GM18951 (cell line): ENCODE results near the gene ATP8A2.
"Not testable (repeated sequence)": the region's sequence is repeated elsewhere in the genome, so short reads cannot be mapped to it uniquely, and the experiment has no call there.

ENCODE experiments used
- POLR2A ChIP-seq: IDR thresholded peaks from 4 replicates; pipeline ENCODE4 v1.6.1; 2011; ENCODE audit warnings: mild to moderate bottlenecking; ENCODE audit not compliant: insufficient read length, insufficient read depth; ENCODE audit errors: extremely low read depth
- in situ Hi-C: fragments of 300-500 bp; cut with MboI; formaldehyde crosslinking; loops from one replicate; pipeline ENCODE4 v1.12.0; 2022; ENCODE audit warnings: low sequenced_read_pairs, mixed read lengths, inconsistent platforms; ENCODE audit not compliant: unreplicated experiment

Gene ATP8A2

GRCh38 chr13:25934127-25934526, 562.4 kb downstream of the ATP8A2 start:
- no peak for TF ChIP-seq POLR2A
- in situ Hi-C loops: no loop called here

GRCh38 chr13:25939961-25940687, 568.4 kb downstream of the ATP8A2 start:
- no peak for TF ChIP-seq POLR2A

GRCh38 chr13:25943081-25943480, 571.3 kb downstream of the ATP8A2 start:
- in situ Hi-C loops: no loop called here
- TF ChIP-seq POLR2A: no peak

More at GRCh38 chr13:25939961-25940687, 568.4 kb downstream of the ATP8A2 start:
- in situ Hi-C loops: no loop called here

- in situ Hi-C loops: no loop called here
- no peak for TF ChIP-seq POLR2A
These were observed 571.9 kb downstream of the ATP8A2 start for GRCh38 chr13:25943658-25944057.

- in situ Hi-C loops: no loop called here
- no peak for TF ChIP-seq POLR2A
These were observed 573.8 kb downstream of the ATP8A2 start for GRCh38 chr13:25945596-25945995.

DNA sequence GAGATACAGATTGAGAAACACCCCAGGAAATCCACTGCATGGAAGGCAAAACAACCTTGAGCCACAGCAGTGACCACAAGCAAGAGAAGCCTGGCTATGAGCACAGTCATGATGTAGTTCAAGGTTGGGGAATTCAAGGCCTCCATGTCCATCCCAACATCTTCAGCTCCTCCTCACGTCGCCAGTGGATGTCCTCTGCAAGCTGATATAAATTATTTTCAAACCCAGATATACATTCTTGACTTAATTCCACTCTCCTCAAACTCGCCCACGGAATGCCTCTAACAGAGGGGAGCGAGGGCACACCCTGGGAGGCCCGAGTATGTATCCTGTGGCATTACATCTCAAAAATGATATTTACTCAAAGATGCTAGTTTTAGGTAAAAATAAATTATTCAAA, 574.5 kb downstream of the ATP8A2 start:
- no peak for TF ChIP-seq POLR2A
- in situ Hi-C loops: no loop called here

DNA sequence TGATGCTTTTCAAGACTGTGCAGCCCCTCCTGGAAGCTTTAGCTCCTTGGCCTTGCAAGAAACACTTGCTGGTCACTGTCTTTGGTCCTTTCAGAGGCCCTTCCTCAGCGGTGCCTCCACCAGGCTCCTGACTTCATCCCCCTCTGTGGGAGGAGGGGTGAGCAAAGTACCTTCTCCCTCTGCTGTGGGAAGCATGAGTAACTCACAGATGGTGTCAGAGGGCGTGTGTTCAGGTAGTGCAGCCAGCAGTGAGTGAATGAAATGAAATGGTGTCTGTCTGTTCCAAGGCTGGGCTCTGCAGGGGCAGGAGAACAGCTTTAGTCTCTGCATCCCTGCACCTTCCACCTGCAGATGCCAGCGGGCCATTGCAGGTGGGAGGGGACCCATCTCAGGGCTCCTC, 577.1 kb downstream of the ATP8A2 start:
- TF ChIP-seq POLR2A: no peak
- in situ Hi-C loops: no loop called here

GRCh38 chr13:25951831-25952230, 580.1 kb downstream of the ATP8A2 start:
- no peak for TF ChIP-seq POLR2A
- in situ Hi-C loops: no loop called here

GRCh38 chr13:25954080-25954479, 582.3 kb downstream of the ATP8A2 start:
- in situ Hi-C loops: not testable (repeated sequence)

GRCh38 chr13:25954943-25955342, 583.2 kb downstream of the ATP8A2 start:
- in situ Hi-C loops: not testable (repeated sequence)

DNA sequence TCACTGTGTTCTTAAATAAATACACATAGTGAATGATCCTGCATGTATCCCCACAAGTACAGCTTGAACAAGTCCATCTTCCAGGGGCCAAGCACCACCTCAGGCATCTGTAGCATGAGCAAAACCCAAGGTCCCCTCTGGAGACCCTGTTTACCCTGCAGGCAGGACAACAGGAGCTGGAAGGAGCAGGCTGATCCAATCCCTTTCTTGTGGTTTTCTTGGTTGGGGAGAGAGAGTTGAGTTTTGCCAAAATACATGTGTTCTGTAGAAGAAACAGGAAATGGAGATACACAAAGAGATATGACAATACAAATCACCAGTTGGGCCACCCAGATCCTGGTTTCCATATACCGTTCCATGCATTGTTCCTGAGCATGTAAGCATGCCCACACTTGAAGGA, 587.2 kb downstream of the ATP8A2 start:
- in situ Hi-C loops: no loop called here
- no peak for TF ChIP-seq POLR2A

DNA sequence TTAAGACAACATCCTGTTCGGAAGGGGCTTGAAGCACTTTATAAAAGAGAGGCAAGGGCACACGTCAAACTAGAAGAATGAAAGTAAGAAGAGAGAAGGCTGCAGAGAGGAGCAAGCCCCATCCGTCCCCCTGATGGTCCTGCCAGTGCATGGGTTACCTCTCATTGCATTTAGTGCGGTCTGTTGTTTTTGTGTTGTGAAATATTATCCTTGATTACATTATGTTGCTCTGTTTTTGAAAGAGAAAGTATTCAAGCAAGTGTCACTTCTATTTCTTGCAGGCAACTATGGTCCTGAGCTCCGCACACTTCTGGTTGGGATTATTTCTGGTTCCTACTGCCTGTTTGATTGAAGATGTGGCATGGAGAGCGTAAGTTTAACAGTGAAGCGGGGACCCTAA, 589.5 kb downstream of the ATP8A2 start:
- in situ Hi-C loops: no loop called here
- no peak for TF ChIP-seq POLR2A

- in situ Hi-C loops: no loop called here
- no peak for TF ChIP-seq POLR2A
These were observed 591.9 kb downstream of the ATP8A2 start for GRCh38 chr13:25963674-25964073.

DNA sequence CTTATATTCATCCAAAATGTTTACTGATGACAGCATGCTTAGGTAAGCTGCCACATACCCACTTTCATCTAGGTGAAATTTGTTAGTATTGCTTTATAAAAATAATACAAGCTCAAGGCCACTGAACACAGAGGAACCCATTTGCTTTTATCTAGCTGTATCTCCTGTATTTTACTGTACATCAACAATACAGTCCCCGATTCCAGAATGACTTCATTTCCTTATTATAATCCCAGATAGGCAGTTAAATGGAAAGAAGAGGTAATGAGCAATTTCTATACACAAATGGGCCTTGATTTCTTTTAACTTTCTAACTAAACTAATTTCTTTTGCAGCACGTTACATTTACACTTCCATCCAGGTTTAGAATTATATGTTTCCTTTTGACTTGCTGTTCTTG, 593.8 kb downstream of the ATP8A2 start:
- in situ Hi-C loops: no loop called here
- TF ChIP-seq POLR2A: no peak

- in situ Hi-C loops: no loop called here
- TF ChIP-seq POLR2A: no peak
These were observed 594.3 kb downstream of the ATP8A2 start for GRCh38 chr13:25966086-25966485.
